IMR-90 (cell line): ENCODE results near the gene SCIN. TPM values are rescaled to one million over a fixed set of nuclear protein-coding genes. Genes with fewer than 3 reads are reported as not detected.

Experiments used
- ATAC-seq: fragments of 200-7000 bp; cut with Tn5 transposase; 2 replicates; pipeline ENCODE4 v1.9.1; 2020; ENCODE audit warnings: low read depth, mild to moderate bottlenecking, moderate library complexity
- BruUV-seq: library from RNA; stranded (reverse); fragments of 400-500 nt; replicated peaks from 2 replicates; lab custom pipeline; 2021; lab: Mats Ljungman, UMichigan
- CTCF ChIA-PET: fragments of 300-600 bp; formaldehyde crosslinking; extraction: SDS; loops from one replicate; lab custom pipeline; 2021; ENCODE audit warnings: antibody characterized with exemption; lab: Yijun Ruan, JAX
- POLR2A ChIA-PET: fragments of 300-600 bp; sonication (Branson Sonifier 250); formaldehyde crosslinking; loops from one replicate; lab custom pipeline; 2022; ENCODE audit warnings: antibody characterized with exemption; ENCODE audit not compliant: unreplicated experiment; lab: Charles Lee
- DNase-seq: peaks from one replicate; pipeline ENCODE4 v3.0.0; 2013
- H2AFZ ChIP-seq: replicated peaks from 2 replicates; pipeline ENCODE3; 2013; ENCODE audit warnings: low read length, mild to moderate bottlenecking; ENCODE audit not compliant: poor library complexity
- H2AK5ac ChIP-seq: 2 replicates; pipeline ENCODE4 v1.6.1; 2013; ENCODE audit warnings: low read depth, low read length, inconsistent platforms
- H2AK9ac ChIP-seq: replicated peaks from 2 replicates; pipeline ENCODE3; 2013; ENCODE audit warnings: mild to moderate bottlenecking, low read depth, low read length, moderate library complexity; ENCODE audit not compliant: poor library complexity
- H2BK120ac ChIP-seq: 2 replicates; pipeline ENCODE4 v1.6.1; 2013; ENCODE audit warnings: low read depth, low read length, inconsistent platforms
- H2BK15ac ChIP-seq: 3 replicates; pipeline ENCODE4 v1.6.1; 2013; ENCODE audit warnings: low read depth, low read length, inconsistent platforms
- H2BK20ac ChIP-seq: 2 replicates; pipeline ENCODE4 v1.6.1; 2013; ENCODE audit warnings: low read depth, mild to moderate bottlenecking, inconsistent platforms, low read length, moderate library complexity
- H2BK5ac ChIP-seq: 2 replicates; pipeline ENCODE4 v1.6.1; 2013; ENCODE audit warnings: mild to moderate bottlenecking, low read depth, low read length, inconsistent platforms; ENCODE audit not compliant: poor library complexity, severe bottlenecking
- H3K14ac ChIP-seq: replicated peaks from 2 replicates; pipeline ENCODE4 v1.6.1; 2013; ENCODE audit warnings: low read depth, low read length, inconsistent platforms
- H3K18ac ChIP-seq: 2 replicates; pipeline ENCODE4 v1.6.1; 2013; ENCODE audit warnings: low read depth, low read length, control low read depth
- H3K23ac ChIP-seq: 2 replicates; pipeline ENCODE4 v1.6.1; 2013; ENCODE audit warnings: low read depth, low read length, inconsistent platforms
- H3K27ac ChIP-seq: 2 replicates; pipeline ENCODE4 v1.5.1; 2013; ENCODE audit warnings: mild to moderate bottlenecking, control low read depth, low read length; ENCODE audit not compliant: insufficient read depth
- H3K27me3 ChIP-seq: 2 replicates; pipeline ENCODE4 v1.6.1; 2013; ENCODE audit warnings: low read length; ENCODE audit not compliant: control insufficient read depth, insufficient read depth
- H3K36me3 ChIP-seq: 2 replicates; pipeline ENCODE4 v1.6.1; 2013; ENCODE audit warnings: low read length, mixed read lengths; ENCODE audit not compliant: control insufficient read depth, insufficient read depth
- H3K4ac ChIP-seq: 2 replicates; pipeline ENCODE4 v1.6.1; 2013; ENCODE audit warnings: low read depth, low read length, inconsistent platforms
- H3K4me1 ChIP-seq: 2 replicates; pipeline ENCODE4 v1.6.1; 2013; ENCODE audit warnings: low read length, mixed read lengths; ENCODE audit not compliant: control insufficient read depth, insufficient read depth
- H3K4me2 ChIP-seq: 2 replicates; pipeline ENCODE4 v1.6.1; 2013; ENCODE audit warnings: low read depth, mild to moderate bottlenecking, control low read depth, low read length, moderate library complexity
- H3K4me3 ChIP-seq: 2 replicates; pipeline ENCODE4 v1.5.1; 2013; ENCODE audit warnings: low read depth, mild to moderate bottlenecking, control low read depth, low read length, moderate library complexity; ENCODE audit not compliant: insufficient read depth
- H3K56ac ChIP-seq: 2 replicates; pipeline ENCODE4 v1.6.1; 2013; ENCODE audit warnings: low read length, inconsistent platforms; ENCODE audit not compliant: insufficient read depth; ENCODE audit errors: extremely low read depth
- H3K79me1 ChIP-seq, 2 experiments: 2 replicates each; pipeline ENCODE4 v1.6.1; 2013; ENCODE audit warnings: low read length in 2 of 2, inconsistent platforms in 1 of 2, low read depth in 1 of 2
- H3K9ac ChIP-seq: 2 replicates; pipeline ENCODE4 v1.6.1; 2013; ENCODE audit warnings: low read depth, low read length, control low read depth
- H3K9me1 ChIP-seq: 2 replicates; pipeline ENCODE4 v1.6.1; 2013; ENCODE audit warnings: low read length, inconsistent platforms; ENCODE audit not compliant: insufficient read depth
- H3K9me3 ChIP-seq: 2 replicates; pipeline ENCODE4 v1.6.1; 2013; ENCODE audit warnings: low read length; ENCODE audit not compliant: control insufficient read depth, insufficient read depth
- H4K20me1 ChIP-seq: 2 replicates; pipeline ENCODE4 v1.6.1; 2013; ENCODE audit warnings: low read length, inconsistent platforms; ENCODE audit not compliant: insufficient read depth
- H4K5ac ChIP-seq: 2 replicates; pipeline ENCODE4 v1.6.1; 2013; ENCODE audit warnings: mild to moderate bottlenecking, low read depth, low read length, control low read depth
- H4K8ac ChIP-seq, 2 experiments: 2 replicates each; pipeline ENCODE4 v1.6.1; 2013; ENCODE audit warnings: low read depth in 2 of 2, low read length in 2 of 2, control low read depth in 1 of 2, inconsistent platforms in 1 of 2
- H4K91ac ChIP-seq: 2 replicates; pipeline ENCODE4 v1.6.1; 2013; ENCODE audit warnings: low read depth, low read length, inconsistent platforms; ENCODE audit not compliant: insufficient read depth
- BHLHE40 ChIP-seq: fragments of 150-350 bp; IDR thresholded peaks from 2 replicates; pipeline ENCODE4 v1.6.1; 2016; ENCODE audit warnings: mild to moderate bottlenecking, low read depth, low read length
- CEBPB ChIP-seq: IDR thresholded peaks from 2 replicates; pipeline ENCODE4 v1.6.1; 2012; ENCODE audit warnings: low read depth, low read length, improper control_type of control experiment
- CHD1 ChIP-seq: IDR thresholded peaks from 2 replicates; pipeline ENCODE4 v1.6.1; 2012; ENCODE audit warnings: low read depth, low read length, improper control_type of control experiment
- MAFK ChIP-seq: IDR thresholded peaks from 2 replicates; pipeline ENCODE4 v1.6.1; 2012; ENCODE audit warnings: low read depth, low read length, improper control_type of control experiment
- RAD21 ChIP-seq: IDR thresholded peaks from 2 replicates; pipeline ENCODE4 v1.6.1; 2012; ENCODE audit warnings: low read length, improper control_type of control experiment
- RCOR1 ChIP-seq: IDR thresholded peaks from 2 replicates; pipeline ENCODE4 v1.6.1; 2012; ENCODE audit warnings: mild to moderate bottlenecking, low read length, improper control_type of control experiment; ENCODE audit not compliant: insufficient replicate concordance
- RFX5 ChIP-seq: IDR thresholded peaks from 2 replicates; pipeline ENCODE4 v1.8.0; 2012; ENCODE audit warnings: low read depth, mild to moderate bottlenecking, low read length, moderate library complexity
- SMC3 ChIP-seq: fragments of 150-350 bp; IDR thresholded peaks from 2 replicates; pipeline ENCODE4 v1.6.1; 2016; ENCODE audit warnings: low read depth, mild to moderate bottlenecking, antibody characterized with exemption, low read length, moderate library complexity
- WGBS, 2 experiments: methylation state at CpG; one replicate each; pipeline versions ENCODE4 v1.1.5 to v1.1.7; 2013; ENCODE audit warnings: missing lambda C conversion rate in 2 of 2; ENCODE audit not compliant: insufficient read length in 1 of 2; ENCODE audit errors: extremely low coverage in 2 of 2; 5-methylcytosine and 5-hydroxymethylcytosine counted together
- dilution Hi-C: fragments of 300-500 bp; cut with HindIII; formaldehyde crosslinking; loops from one replicate; pipeline ENCODE4 v1.14.3; 2018; ENCODE audit warnings: low sequenced_read_pairs; ENCODE audit not compliant: unreplicated experiment
- in situ Hi-C: fragments of 300-500 bp; cut with MboI; formaldehyde crosslinking; loops from 3 replicates; pipeline ENCODE4 v1.14.3; 2019; ENCODE audit warnings: low sequenced_read_pairs, inconsistent platforms, mixed read lengths
- intact Hi-C: fragments of 100-400 bp; cut with micrococcal nuclease; formaldehyde crosslinking; loops from 2 replicates; pipeline ENCODE4 v1.10.0; 2022
- polyA plus RNA-seq, 3 experiments: library from polyadenylated mRNA; depleted of rRNA; stranded (reverse); fragments of >200 nt; gene quantifications; 2 replicates each; pipeline ENCODE4 v1.2.3, GENCODE V29; 2012; ENCODE audit warnings: low replicate concordance in 1 of 3
- total RNA-seq: library from RNA; depleted of rRNA; stranded (reverse); fragments of >200 nt; gene quantifications from 2 replicates; pipeline ENCODE4 v1.2.3, GENCODE V29; 2012
- TF ChIP-seq, protein P1 (sequence below): fragments of 150-350 bp; IDR thresholded peaks from 2 replicates; pipeline ENCODE4 v1.6.1; 2017; ENCODE audit warnings: mild to moderate bottlenecking, antibody characterized with exemption, low read length, low read depth
- TF ChIP-seq, protein P2 (sequence below): conservative IDR thresholded peaks from 2 replicates; pipeline ENCODE4 v1.5.1; 2012; ENCODE audit warnings: mild to moderate bottlenecking, low read depth, low read length, improper control_type of control experiment

Gene SCIN
- total and polyA plus RNA-seq, 2 of the 4 experiments (the other 2 are of a cell fraction), result under 0.01 to 0.05 TPM

DNA sequence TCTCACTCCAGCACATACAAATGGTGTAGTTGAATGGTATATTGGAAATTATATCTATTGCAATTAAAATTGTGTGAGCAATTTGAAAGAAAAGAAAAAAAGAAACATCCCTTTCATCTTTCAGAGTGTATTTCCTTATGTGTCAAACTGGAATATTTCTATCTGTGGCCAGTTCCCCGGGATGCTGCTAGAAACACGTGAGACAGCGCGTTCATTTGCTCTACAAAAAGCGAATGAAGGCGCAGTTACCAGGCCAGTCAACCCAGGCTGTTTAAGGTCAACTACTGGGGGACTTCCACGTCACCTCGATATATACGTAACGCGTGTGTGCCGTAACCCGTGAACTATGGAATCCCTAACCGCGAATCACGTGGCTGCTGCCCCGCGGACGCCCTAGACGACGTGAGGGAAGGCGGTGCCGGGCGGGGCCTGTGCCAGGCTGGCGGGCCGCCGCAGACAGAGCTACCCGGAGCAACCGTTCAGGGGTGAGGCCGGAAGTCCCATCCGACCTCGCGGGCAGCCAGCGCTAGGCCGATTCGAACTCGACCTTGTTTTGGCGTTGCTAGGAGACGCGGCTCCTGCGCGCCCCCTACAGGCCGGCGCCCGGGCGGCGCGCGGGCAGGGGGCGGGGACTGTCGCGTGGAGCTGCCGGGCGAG lies 115.8 kb downstream of the SCIN start (continued):
- TF ChIP-seq BHLHE40 (peak; percentile 46), MAFK (no peak), CHD1 (no peak)

DNA sequence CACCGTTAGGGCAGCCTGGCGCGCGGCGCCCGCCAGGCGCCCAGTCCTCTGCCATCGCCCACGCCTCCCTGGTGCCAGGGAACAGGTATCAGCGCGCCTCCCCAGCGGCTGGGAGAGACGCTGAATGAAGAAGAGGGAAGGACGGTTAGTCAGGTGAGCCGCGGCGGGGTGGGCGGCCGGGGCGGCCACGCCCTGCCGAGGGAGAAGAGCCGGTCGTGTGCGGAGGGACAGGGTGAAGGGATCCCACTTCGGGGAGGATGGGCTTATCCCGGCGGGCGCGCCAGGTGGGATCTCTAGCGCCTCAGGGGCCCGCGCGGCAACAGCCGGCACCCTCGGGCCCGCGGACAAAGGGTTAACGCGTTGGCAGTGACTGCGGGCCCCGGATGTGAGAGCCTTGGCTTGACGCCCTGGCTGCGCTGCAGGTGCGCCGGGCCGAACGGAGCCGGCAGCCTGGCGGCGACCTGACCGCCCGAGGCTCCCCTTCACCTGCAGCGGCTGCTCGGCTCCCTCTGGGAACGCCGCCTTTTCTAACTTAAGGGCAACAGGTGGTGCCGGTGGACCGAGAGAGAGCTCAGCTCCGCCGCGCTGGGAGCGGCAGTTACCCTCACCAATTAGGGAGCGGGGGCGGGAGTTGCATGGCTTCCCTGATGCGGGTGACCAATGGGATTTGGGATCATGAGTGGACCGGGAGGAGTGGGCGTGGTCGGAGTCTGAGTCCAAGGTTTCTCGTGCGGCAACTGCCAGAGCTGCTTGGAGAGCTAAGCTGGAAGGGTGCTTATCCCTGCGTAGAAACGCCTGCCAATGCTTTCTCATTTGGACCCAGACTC lies 116.6 kb downstream of the SCIN start, which contains the start of gene ARL4A:
ARL4A (plus strand) TSS at position 743 of the 827 bp plus-strand sequence. CDS start 622 bp downstream, outside the sequence.
- H3K79me1 ChIP-seq, result peaks cover 8 to 16% of the 10 kb centered on the region in 2 experiments
- intact Hi-C loops, result loop anchor here (1.0 to 5.0 kb wide), 6 partner anchors 70 to 510 kb away; no protein-coding TSS in a partner anchor
- no peaks in the 10 kb centered on the region for H3K9me1 ChIP-seq
- peak within 1 kb of the TSS; percentile 77 for H3K4me3 ChIP-seq
- 1% methylated on average over 28 of the region's 73 CpGs; no CpG with 5 or more reads in 1 of the 2 experiments for WGBS, 2 experiments
- 0 out of 2 replicates have a peak within 1 kb of the TSS, but pooled peaks have one; percentile 67 for H2AK5ac ChIP-seq
- DNase-seq (peak; percentile 98), ATAC-seq (peak; percentile 95)
- ChIA-PET CTCF (interaction anchor here (0.6 to 3.1 kb wide), 25 partner anchors 33 to 1245 kb away, joined by 3 to 27 read pairs (median 3); no protein-coding TSS in a partner anchor), POLR2A (interaction anchor here (0.9 kb wide), 1 partner anchor 44 kb away, joined by 3 read pairs; no protein-coding TSS in a partner anchor)
- peak within 1 kb of the TSS; percentile 5; the same call in 1 of the 2 replicates for H2BK20ac ChIP-seq
- H3K4ac ChIP-seq, result peak within 1 kb of the TSS; percentile 81
- H4K5ac ChIP-seq, result peak within 1 kb of the TSS; percentile 45
- no peaks in the 10 kb centered on the region for H3K27me3 ChIP-seq
- H2BK15ac ChIP-seq, result peak within 1 kb of the TSS; percentile 46; the same call in 1 of the 3 replicates
- H3K18ac ChIP-seq, result peak within 1 kb of the TSS; percentile 30
- H2BK120ac ChIP-seq, result peak within 1 kb of the TSS; percentile 73
- H4K91ac ChIP-seq, result peak within 1 kb of the TSS; percentile 83
- H3K56ac ChIP-seq, result peak within 1 kb of the TSS; percentile 89
- peak within 1 kb of the TSS; percentile 61 to 83 for H4K8ac ChIP-seq
- no peaks in the 10 kb centered on the region for H3K36me3 ChIP-seq
- peak within 1 kb of the TSS; percentile 93 for H2AK9ac ChIP-seq
- BruUV-seq, result no TSS peak
- H3K4me2 ChIP-seq, result peak within 1 kb of the TSS; percentile 87
- peak within 1 kb of the TSS; percentile 91 for H3K14ac ChIP-seq
- peak within 1 kb of the TSS; percentile 86 for H3K9ac ChIP-seq
- peak within 1 kb of the TSS; percentile 73; the same call in 1 of the 2 replicates for H3K23ac ChIP-seq
- dilution Hi-C loops, result no loop called here
- H2BK5ac ChIP-seq, result peak within 1 kb of the TSS; percentile 66
- in situ Hi-C loops, result loop anchor here (25.0 kb wide), 1 partner anchor 425 kb away; no protein-coding TSS in a partner anchor
- H2AFZ ChIP-seq, result peak within 1 kb of the TSS; percentile 98
- no peaks in the 10 kb centered on the region for H3K9me3 ChIP-seq
- no peaks in the 10 kb centered on the region for H3K4me1 ChIP-seq
- H4K20me1 ChIP-seq, result no peaks in the 10 kb centered on the region
- peak within 1 kb of the TSS; percentile 67 for H3K27ac ChIP-seq
- TF ChIP-seq CEBPB, result peak; percentile 2; the same call in 1 of the 2 replicates
- TF ChIP-seq, protein P1, sequence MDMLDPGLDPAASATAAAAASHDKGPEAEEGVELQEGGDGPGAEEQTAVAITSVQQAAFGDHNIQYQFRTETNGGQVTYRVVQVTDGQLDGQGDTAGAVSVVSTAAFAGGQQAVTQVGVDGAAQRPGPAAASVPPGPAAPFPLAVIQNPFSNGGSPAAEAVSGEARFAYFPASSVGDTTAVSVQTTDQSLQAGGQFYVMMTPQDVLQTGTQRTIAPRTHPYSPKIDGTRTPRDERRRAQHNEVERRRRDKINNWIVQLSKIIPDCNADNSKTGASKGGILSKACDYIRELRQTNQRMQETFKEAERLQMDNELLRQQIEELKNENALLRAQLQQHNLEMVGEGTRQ, result 0 out of 2 replicates have a peak, but pooled peaks have one; percentile 32
- peak; percentile 66 for TF ChIP-seq RAD21
- peak; percentile 48 for TF ChIP-seq SMC3
- no peak for TF ChIP-seq RFX5
- 0 out of 2 replicates have a peak, but pooled peaks have one; percentile 19 for TF ChIP-seq BHLHE40
- TF ChIP-seq RCOR1, result no peak
- TF ChIP-seq, protein P2, sequence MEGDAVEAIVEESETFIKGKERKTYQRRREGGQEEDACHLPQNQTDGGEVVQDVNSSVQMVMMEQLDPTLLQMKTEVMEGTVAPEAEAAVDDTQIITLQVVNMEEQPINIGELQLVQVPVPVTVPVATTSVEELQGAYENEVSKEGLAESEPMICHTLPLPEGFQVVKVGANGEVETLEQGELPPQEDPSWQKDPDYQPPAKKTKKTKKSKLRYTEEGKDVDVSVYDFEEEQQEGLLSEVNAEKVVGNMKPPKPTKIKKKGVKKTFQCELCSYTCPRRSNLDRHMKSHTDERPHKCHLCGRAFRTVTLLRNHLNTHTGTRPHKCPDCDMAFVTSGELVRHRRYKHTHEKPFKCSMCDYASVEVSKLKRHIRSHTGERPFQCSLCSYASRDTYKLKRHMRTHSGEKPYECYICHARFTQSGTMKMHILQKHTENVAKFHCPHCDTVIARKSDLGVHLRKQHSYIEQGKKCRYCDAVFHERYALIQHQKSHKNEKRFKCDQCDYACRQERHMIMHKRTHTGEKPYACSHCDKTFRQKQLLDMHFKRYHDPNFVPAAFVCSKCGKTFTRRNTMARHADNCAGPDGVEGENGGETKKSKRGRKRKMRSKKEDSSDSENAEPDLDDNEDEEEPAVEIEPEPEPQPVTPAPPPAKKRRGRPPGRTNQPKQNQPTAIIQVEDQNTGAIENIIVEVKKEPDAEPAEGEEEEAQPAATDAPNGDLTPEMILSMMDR, result peak; percentile 63
